Kidney epithelial cell (primary cell): ENCODE results near the gene CLDN12. TPM values are rescaled to one million over a fixed set of nuclear protein-coding genes. Genes with fewer than 3 reads are reported as not detected.

Experiments
- DNase-seq: peaks from one replicate; pipeline ENCODE4 v3.0.0-alpha.2; 2010; ENCODE audit warnings: low read depth
- H3K27me3 ChIP-seq: 2 replicates; pipeline ENCODE4 v1.6.0; 2011; ENCODE audit warnings: low read length; ENCODE audit not compliant: control insufficient read depth, insufficient read depth
- H3K36me3 ChIP-seq: 2 replicates; pipeline ENCODE4 v1.5.1; 2011; ENCODE audit warnings: low read length; ENCODE audit not compliant: control insufficient read depth, insufficient read depth
- H3K4me3 ChIP-seq: 2 replicates; pipeline ENCODE4 v1.5.1; 2011; ENCODE audit warnings: low read depth, mild to moderate bottlenecking, control low read depth, low read length
- total RNA-seq: library from RNA; depleted of rRNA; stranded (reverse); fragments of >200 nt; gene quantifications from 2 replicates; pipeline ENCODE4 v1.2.3, GENCODE V29; 2015
- TF ChIP-seq, protein P1 (sequence below): IDR thresholded peaks from 2 replicates; pipeline ENCODE4 v1.5.1; 2011; ENCODE audit warnings: mild to moderate bottlenecking, moderate library complexity, low read length, control low read depth, inconsistent platforms; ENCODE audit not compliant: insufficient read depth, poor library complexity, severe bottlenecking

The CLDN12 gene
- 62.7 and 63.3 TPM in 2 replicates for total RNA-seq

GRCh38 chr7:90403174-90404113 is at the start of gene CLDN12:
TSS of gene CLDN12 (plus strand) at chr7:90403461. CDS start at chr7:90412677, 9,216 bp downstream.
- DNase-seq: peak; percentile 99
- Histone ChIP-seq H3K36me3 (no peaks in the 10 kb centered on the region), H3K27me3 (no peaks in the 10 kb centered on the region), H3K4me3 (peak within 1 kb of the TSS; percentile 92)
- TF ChIP-seq, protein P1, sequence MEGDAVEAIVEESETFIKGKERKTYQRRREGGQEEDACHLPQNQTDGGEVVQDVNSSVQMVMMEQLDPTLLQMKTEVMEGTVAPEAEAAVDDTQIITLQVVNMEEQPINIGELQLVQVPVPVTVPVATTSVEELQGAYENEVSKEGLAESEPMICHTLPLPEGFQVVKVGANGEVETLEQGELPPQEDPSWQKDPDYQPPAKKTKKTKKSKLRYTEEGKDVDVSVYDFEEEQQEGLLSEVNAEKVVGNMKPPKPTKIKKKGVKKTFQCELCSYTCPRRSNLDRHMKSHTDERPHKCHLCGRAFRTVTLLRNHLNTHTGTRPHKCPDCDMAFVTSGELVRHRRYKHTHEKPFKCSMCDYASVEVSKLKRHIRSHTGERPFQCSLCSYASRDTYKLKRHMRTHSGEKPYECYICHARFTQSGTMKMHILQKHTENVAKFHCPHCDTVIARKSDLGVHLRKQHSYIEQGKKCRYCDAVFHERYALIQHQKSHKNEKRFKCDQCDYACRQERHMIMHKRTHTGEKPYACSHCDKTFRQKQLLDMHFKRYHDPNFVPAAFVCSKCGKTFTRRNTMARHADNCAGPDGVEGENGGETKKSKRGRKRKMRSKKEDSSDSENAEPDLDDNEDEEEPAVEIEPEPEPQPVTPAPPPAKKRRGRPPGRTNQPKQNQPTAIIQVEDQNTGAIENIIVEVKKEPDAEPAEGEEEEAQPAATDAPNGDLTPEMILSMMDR: no peak

DNA sequence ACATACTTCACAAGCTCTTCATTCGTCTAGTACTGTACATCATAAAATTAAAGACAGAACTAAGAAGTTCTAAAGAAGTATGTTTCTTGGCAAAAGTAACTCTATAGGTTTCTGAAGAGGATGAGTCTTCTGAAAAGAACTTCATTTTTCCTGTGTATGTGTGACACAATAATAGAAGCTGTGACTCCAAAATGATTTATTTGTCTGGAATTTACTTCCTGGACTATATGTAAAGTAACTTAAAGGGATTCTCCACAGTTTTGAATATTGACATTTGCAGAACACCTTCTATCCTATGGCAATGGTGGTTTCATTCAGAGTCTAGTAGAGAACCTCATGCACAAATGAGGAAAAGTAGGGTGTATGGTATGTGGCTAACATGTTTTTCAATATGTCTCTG is 19.8 kb upstream of the CLDN12 start:
- H3K27me3 ChIP-seq: no peaks in the 10 kb centered on the region
- H3K4me3 ChIP-seq: no peak overlapping the region
- TF ChIP-seq, protein P1: no peak
- DNase-seq: no peak
- no peaks in the 10 kb centered on the region for H3K36me3 ChIP-seq

- DNase-seq: no peak
- H3K4me3 ChIP-seq: no peak overlapping the region
- no peaks in the 10 kb centered on the region for H3K27me3 ChIP-seq
- TF ChIP-seq, protein P1: no peak
- H3K36me3 ChIP-seq: no peaks in the 10 kb centered on the region
Observed at GRCh38 chr7:90383861-90384260, 19.4 kb upstream of the CLDN12 start.

- DNase-seq: no peak
- Histone ChIP-seq H3K4me3 (no peak overlapping the region), H3K36me3 (no peaks in the 10 kb centered on the region), H3K27me3 (no peaks in the 10 kb centered on the region)
- TF ChIP-seq, protein P1: no peak
Observed at GRCh38 chr7:90384433-90384832, 18.8 kb upstream of the CLDN12 start.

GRCh38 chr7:90387470-90388240 is 15.6 kb upstream of the CLDN12 start:
- DNase-seq: no peak
- no peaks in the 10 kb centered on the region for H3K36me3 ChIP-seq
- no peaks in the 10 kb centered on the region for H3K27me3 ChIP-seq

More at GRCh38 chr7:90387470-90388240, 15.6 kb upstream of the CLDN12 start:
- TF ChIP-seq, protein P1: no peak
- no peak overlapping the region for H3K4me3 ChIP-seq
